Endodermal cell (in vitro differentiated cells): ENCODE measurements around the gene CASP10. TPM values are rescaled to one million over a fixed set of nuclear protein-coding genes. Genes with fewer than 3 reads are reported as not detected.

Experiments used
- DNase-seq: peaks from one replicate; pipeline ENCODE4 v3.0.0-alpha.2; 2017
- H3K27ac ChIP-seq: 2 replicates; pipeline ENCODE4 v1.5.1; 2013; ENCODE audit warnings: mild to moderate bottlenecking, low read depth, low read length, moderate library complexity
- H3K27me3 ChIP-seq: 2 replicates; pipeline ENCODE4 v1.6.1; 2013; ENCODE audit warnings: mild to moderate bottlenecking, low read length, moderate library complexity; ENCODE audit not compliant: insufficient read depth, control insufficient read depth, poor library complexity, severe bottlenecking
- H3K36me3 ChIP-seq: 2 replicates; pipeline ENCODE4 v1.7.0; 2013; ENCODE audit warnings: mild to moderate bottlenecking, low read length, moderate library complexity; ENCODE audit not compliant: control insufficient read depth, insufficient read depth
- H3K4me1 ChIP-seq: one replicate; pipeline ENCODE4 v1.7.0; 2013; ENCODE audit warnings: low read length; ENCODE audit not compliant: control insufficient read depth, insufficient read depth
- H3K4me3 ChIP-seq: 2 replicates; pipeline ENCODE4 v1.5.1; 2013; ENCODE audit warnings: mild to moderate bottlenecking, low read length, moderate library complexity
- H3K9ac ChIP-seq: 2 replicates; pipeline ENCODE4 v1.6.1; 2013; ENCODE audit warnings: mild to moderate bottlenecking, low read length, moderate library complexity; ENCODE audit not compliant: poor library complexity, severe bottlenecking; ENCODE audit errors: extremely low read depth
- H3K9me3 ChIP-seq: 2 replicates; pipeline ENCODE4 v1.6.1; 2013; ENCODE audit warnings: mild to moderate bottlenecking, low read length, moderate library complexity; ENCODE audit not compliant: control insufficient read depth
- H3K27ac Mint-ChIP-seq: 2 replicates; pipeline ENCODE4 v1.8.0; 2020; ENCODE audit warnings: mixed read lengths
- H3K27me3 Mint-ChIP-seq: 2 replicates; pipeline ENCODE4 v1.8.0; 2021; ENCODE audit warnings: mild to moderate bottlenecking, mixed read lengths; ENCODE audit not compliant: insufficient read depth
- H3K36me3 Mint-ChIP-seq: 2 replicates; pipeline ENCODE4 v1.8.0; 2020; ENCODE audit warnings: low read depth, mixed read lengths
- H3K4me1 Mint-ChIP-seq: 2 replicates; pipeline ENCODE4 v1.8.0; 2020; ENCODE audit warnings: mixed read lengths
- H3K4me3 Mint-ChIP-seq: 2 replicates; pipeline ENCODE4 v1.8.0; 2020; ENCODE audit warnings: mild to moderate bottlenecking, moderate library complexity, mixed read lengths
- H3K9me3 Mint-ChIP-seq: 2 replicates; pipeline ENCODE4 v1.8.0; 2020; ENCODE audit warnings: mild to moderate bottlenecking, mixed read lengths
- CTCF ChIP-seq: fragments of 200-600 bp; sonication (generic); conservative IDR thresholded peaks from 2 replicates; pipeline ENCODE4 v1.5.0; 2021; ENCODE audit warnings: antibody characterized with exemption, mild to moderate bottlenecking
- WGBS, 2 experiments: methylation state at CpG; one replicate each; pipeline versions ENCODE4 v1.1.5 to v1.1.7; 2013; ENCODE audit warnings: missing lambda C conversion rate in 2 of 2, mixed read lengths in 1 of 2; ENCODE audit not compliant: insufficient coverage in 1 of 2, insufficient read length in 1 of 2; 5-methylcytosine and 5-hydroxymethylcytosine counted together
- total RNA-seq, 2 donors: library from RNA; stranded (reverse); fragmentation: NEBNext Ultra II Directional in 1 of 2; extraction: Animal tissue kit (Norgen Biotek cat#: 25700) in 1 of 2; gene quantifications; 2 replicates in 1 of 2; 3 replicates in 1 of 2; pipeline ENCODE4 v1.2.1, GENCODE V29; 2021

CASP10 gene
- total RNA-seq, 2 donors from 2014 or later: 6.0 to 24.5 TPM

- DNase-seq: no peak
- Histone ChIP-seq H3K4me1 (peaks cover 9% of the 10 kb centered on the region), H3K36me3 (peaks cover 68% of the 10 kb centered on the region), H3K4me3 (no peak overlapping the region), H3K27ac (no peak overlapping the region), H3K27me3 (no peaks in the 10 kb centered on the region), H3K9ac (no peak overlapping the region), H3K9me3 (no peaks in the 10 kb centered on the region)
- Mint-ChIP-seq H3K4me3 (no peak overlapping the region), H3K27me3 (no peaks in the 10 kb centered on the region), H3K4me1 (peaks cover 26% of the 10 kb centered on the region), H3K9me3 (peaks cover 1% of the 10 kb centered on the region), H3K36me3 (peaks cover 63% of the 10 kb centered on the region), H3K27ac (no peak overlapping the region)
- WGBS, 2 experiments: 94 to 96% methylated on average over 2 to 3 of the region's 3 CpGs
- no peak for TF ChIP-seq CTCF
These were observed 32.4 kb upstream of the CASP10 start for GRCh38 chr2:201150454-201151020.

GRCh38 chr2:201151127-201151981 is 31.6 kb upstream of the CASP10 start:
- Histone ChIP-seq H3K27me3 (no peaks in the 10 kb centered on the region), H3K4me1 (peaks cover 9% of the 10 kb centered on the region), H3K9me3 (no peaks in the 10 kb centered on the region), H3K27ac (no peak overlapping the region), H3K9ac (no peak overlapping the region), H3K4me3 (no peak overlapping the region), H3K36me3 (peaks cover 74% of the 10 kb centered on the region)
- H3K4me3 Mint-ChIP-seq: no peak overlapping the region
- peaks cover 1% of the 10 kb centered on the region for H3K9me3 Mint-ChIP-seq
- H3K36me3 Mint-ChIP-seq: peaks cover 69% of the 10 kb centered on the region
- no peak for DNase-seq
- no peaks in the 10 kb centered on the region for H3K27me3 Mint-ChIP-seq
- 93 to 97% methylated on average over 5 to 6 of the region's 8 CpGs for WGBS, 2 experiments
- no peak overlapping the region for H3K27ac Mint-ChIP-seq
- TF ChIP-seq CTCF: no peak
- peaks cover 28% of the 10 kb centered on the region for H3K4me1 Mint-ChIP-seq

- Mint-ChIP-seq H3K27me3 (no peaks in the 10 kb centered on the region), H3K36me3 (peaks cover 71% of the 10 kb centered on the region), H3K4me1 (peaks cover 28% of the 10 kb centered on the region), H3K27ac (no peak overlapping the region), H3K4me3 (no peak overlapping the region), H3K9me3 (peaks cover 1% of the 10 kb centered on the region)
- no peaks in the 10 kb centered on the region for H3K27me3 ChIP-seq
- no peak overlapping the region for H3K9ac ChIP-seq
- no peak for DNase-seq
- no peak overlapping the region for H3K27ac ChIP-seq
- H3K4me3 ChIP-seq: no peak overlapping the region
- H3K9me3 ChIP-seq: no peaks in the 10 kb centered on the region
- no peak for TF ChIP-seq CTCF
- WGBS, 2 experiments: 83 to 97% methylated on average over 1 of the region's 1 CpG
- peaks cover 10% of the 10 kb centered on the region for H3K4me1 ChIP-seq
- peaks cover 78% of the 10 kb centered on the region for H3K36me3 ChIP-seq
These were observed 30.4 kb upstream of the CASP10 start for GRCh38 chr2:201152517-201152916.
